Liver (tissue), 9 donors: ENCODE data around the gene RARS2. TPM values are rescaled to one million over a fixed set of nuclear protein-coding genes. Genes with fewer than 3 reads are reported as not detected.

ENCODE experiments used
- DNase-seq: peaks from one replicate; pipeline ENCODE4 v3.0.0-alpha.2; 2017; ENCODE audit warnings: low spot score
- H3K27ac ChIP-seq, 2 donors: one replicate each; pipeline ENCODE4 v1.7.0; 2013; ENCODE audit warnings: inconsistent platforms in 2 of 2, low read length in 2 of 2, control low read depth in 1 of 2, low read depth in 1 of 2, mild to moderate bottlenecking in 1 of 2
- H3K27me3 ChIP-seq, 4 donors: one replicate each; pipeline versions ENCODE4 v1.6.1 to v1.7.0; 2013; ENCODE audit warnings: low read length in 3 of 4, inconsistent platforms in 1 of 4, mild to moderate bottlenecking in 1 of 4, moderate library complexity in 1 of 4; ENCODE audit not compliant: control insufficient read depth in 4 of 4, insufficient read depth in 4 of 4
- H3K36me3 ChIP-seq, 4 donors: one replicate each; pipeline versions ENCODE4 v1.6.1 to v1.7.0; 2013; ENCODE audit warnings: low read length in 3 of 4, mild to moderate bottlenecking in 3 of 4, low read depth in 1 of 4, moderate library complexity in 1 of 4; ENCODE audit not compliant: control insufficient read depth in 4 of 4, insufficient read depth in 3 of 4
- H3K4me1 ChIP-seq, 4 donors: one replicate each; pipeline versions ENCODE4 v1.6.1 to v1.7.0; 2013; ENCODE audit warnings: low read length in 3 of 4, mild to moderate bottlenecking in 3 of 4, moderate library complexity in 1 of 4; ENCODE audit not compliant: control insufficient read depth in 4 of 4, insufficient read depth in 4 of 4
- H3K4me3 ChIP-seq, 3 donors: one replicate each; pipeline versions ENCODE4 v1.6.1 to v1.7.0; 2013; ENCODE audit warnings: low read length in 3 of 3, control low read depth in 1 of 3, low read depth in 1 of 3, mild to moderate bottlenecking in 1 of 3
- H3K9ac ChIP-seq, 2 donors: one replicate each; pipeline ENCODE4 v1.7.0; 2013; ENCODE audit warnings: low read length in 2 of 2, mild to moderate bottlenecking in 2 of 2, moderate library complexity in 2 of 2, control low read depth in 1 of 2, low read depth in 1 of 2
- H3K9me3 ChIP-seq, 4 donors: one replicate each; pipeline versions ENCODE4 v1.6.1 to v1.7.0; 2013; ENCODE audit warnings: low read length in 3 of 4; ENCODE audit not compliant: control insufficient read depth in 4 of 4
- ATF3 ChIP-seq: IDR thresholded peaks from 2 replicates; pipeline ENCODE4 v1.6.1; 2016; ENCODE audit warnings: antibody characterized with exemption
- CTCF ChIP-seq: fragments of 150-350 bp; IDR thresholded peaks from 2 replicates; pipeline ENCODE4 v1.5.1; 2017; ENCODE audit warnings: improper control_type of control experiment, low read depth, low read length; ENCODE audit not compliant: missing input control
- EGR1 ChIP-seq, 2 donors: IDR thresholded peaks; 2 replicates each; pipeline ENCODE4 v1.6.1; 2016 to 2018; ENCODE audit warnings: antibody characterized with exemption in 2 of 2, low read depth in 2 of 2
- FOXA1 ChIP-seq: IDR thresholded peaks from 2 replicates; pipeline ENCODE4 v1.6.1; 2016; ENCODE audit warnings: antibody characterized with exemption
- FOXA2 ChIP-seq: IDR thresholded peaks from 2 replicates; pipeline ENCODE4 v1.6.1; 2016; ENCODE audit warnings: antibody characterized with exemption
- GABPA ChIP-seq, 2 donors: IDR thresholded peaks in 1 of 2; conservative IDR thresholded peaks in 1 of 2; 2 replicates each; pipeline ENCODE4 v1.6.1; 2016; ENCODE audit warnings: antibody characterized with exemption in 2 of 2, mild to moderate bottlenecking in 1 of 2, moderate library complexity in 1 of 2
- HNF4A ChIP-seq, 2 donors: conservative IDR thresholded peaks; 2 replicates each; pipeline ENCODE4 v1.6.1; 2016; ENCODE audit warnings: antibody characterized with exemption in 2 of 2, mild to moderate bottlenecking in 2 of 2
- HNF4G ChIP-seq: IDR thresholded peaks from 2 replicates; pipeline ENCODE4 v1.6.1; 2016; ENCODE audit warnings: antibody characterized with exemption
- JUND ChIP-seq, 2 donors: IDR thresholded peaks; 2 replicates each; pipeline ENCODE4 v1.6.1; 2016; ENCODE audit warnings: antibody characterized with exemption in 2 of 2
- MAX ChIP-seq: IDR thresholded peaks from 2 replicates; pipeline ENCODE4 v1.6.1; 2016; ENCODE audit warnings: antibody characterized with exemption
- NR2F2 ChIP-seq: IDR thresholded peaks from 2 replicates; pipeline ENCODE4 v1.6.1; 2016; ENCODE audit warnings: antibody characterized with exemption
- RAD21 ChIP-seq, 2 donors: IDR thresholded peaks; 2 replicates each; pipeline ENCODE4 v1.6.1; 2016; ENCODE audit warnings: antibody characterized with exemption in 2 of 2, mild to moderate bottlenecking in 2 of 2
- REST ChIP-seq: IDR thresholded peaks from 2 replicates; pipeline ENCODE4 v1.6.1; 2016; ENCODE audit warnings: antibody characterized with exemption, mild to moderate bottlenecking
- RXRA ChIP-seq, 2 donors: IDR thresholded peaks; 2 replicates each; pipeline ENCODE4 v1.6.1; 2017 to 2018; ENCODE audit warnings: antibody characterized with exemption in 2 of 2, mild to moderate bottlenecking in 1 of 2
- SP1 ChIP-seq: IDR thresholded peaks from 2 replicates; pipeline ENCODE4 v1.6.1; 2018; ENCODE audit warnings: antibody characterized with exemption, mild to moderate bottlenecking
- TAF1 ChIP-seq: conservative IDR thresholded peaks from 2 replicates; pipeline ENCODE4 v1.6.1; 2016; ENCODE audit warnings: antibody characterized with exemption, mild to moderate bottlenecking
- YY1 ChIP-seq: IDR thresholded peaks from 2 replicates; pipeline ENCODE4 v1.6.1; 2016; ENCODE audit warnings: antibody characterized with exemption, mild to moderate bottlenecking
- ZBTB33 ChIP-seq: IDR thresholded peaks from 2 replicates; pipeline ENCODE4 v1.6.1; 2016; ENCODE audit warnings: antibody characterized with exemption
- WGBS: extraction: QIAGEN DNeasy Blood & Tissue Kit; methylation state at CpG from one replicate; pipeline ENCODE4 v1.1.7; 2013; 5-methylcytosine and 5-hydroxymethylcytosine counted together
- polyA plus RNA-seq, 2 donors: library from polyadenylated mRNA; stranded (reverse) in 1 of 2; unstranded in 1 of 2; fragments of 200-250 nt in 1 of 2; fragments of >200 nt in 1 of 2; fragmentation: Nextera tagmentation in 1 of 2; extraction: Ambion mirVana in 1 of 2; gene quantifications; one replicate each; pipeline versions ENCODE4 v1.2.1 to v1.2.3, GENCODE V29; 2013 to 2015
- total RNA-seq, 2 donors: library from RNA; depleted of rRNA; stranded (reverse); fragments of >200 nt; gene quantifications; one replicate each; pipeline ENCODE4 v1.2.3, GENCODE V29; 2014
- donor health status: healthy.
- donor health status: healthy.
- donor health status: healthy.
- donor health status: healthy.
- donor health status: healthy.

The RARS2 gene
- total and polyA plus RNA-seq, 4 donors = 10.9 to 19.2 (median 16.4) TPM

GRCh38 chr6:87487555-87487954 is 102.2 kb downstream of the RARS2 start:
- H3K27ac ChIP-seq = no peak overlapping the region
- peaks cover 0 to 1% (median 0%) of the 10 kb centered on the region in 4 donors for H3K4me1 ChIP-seq
- no peak overlapping the region for H3K9ac ChIP-seq
- TF ChIP-seq HNF4A (conservative IDR thresholded peaks at IDR 0.05) (no peak), SP1 (no peak), YY1 (no peak), RAD21 (IDR thresholded peaks at IDR 0.05) (no peak), REST (no peak), CTCF (no peak), ATF3 (no peak), HNF4G (no peak), ZBTB33 (no peak), NR2F2 (no peak), GABPA (IDR thresholded peaks at IDR 0.05 in 1 of 2, conservative IDR thresholded peaks at IDR 0.05 in 1 of 2) (no peak), MAX (no peak), RXRA (IDR thresholded peaks at IDR 0.05) (no peak), FOXA1 (no peak), JUND (IDR thresholded peaks at IDR 0.05) (no peak), FOXA2 (no peak), TAF1 (no peak), EGR1 (IDR thresholded peaks at IDR 0.05; ENCODE audit: low read depth in 2 of 2) (no peak)
- H3K27me3 ChIP-seq = no peaks in the 10 kb centered on the region
- WGBS = 84% methylated on average over 4 of the region's 4 CpGs
- no peak for DNase-seq
- H3K36me3 ChIP-seq = peaks cover 0 to 5% (median 2%) of the 10 kb centered on the region in 4 donors
- H3K4me3 ChIP-seq = no peak overlapping the region
- no peaks in the 10 kb centered on the region for H3K9me3 ChIP-seq
